Loucy (cell line): ENCODE measurements around the gene SLC6A18.
A peak's percentile ranks its signal among the peaks of the same experiment; 100 is the strongest.

Experiments used
- H2AFZ ChIP-seq: fragments of 200-600 bp; sonication (generic); 2 replicates; pipeline ENCODE4 v1.6.0; 2016; ENCODE audit warnings: antibody characterized with exemption, mild to moderate bottlenecking, low read length, moderate library complexity
- H3F3A ChIP-seq: fragments of 200-600 bp; 2 replicates; pipeline ENCODE4 v1.6.0; 2016; ENCODE audit warnings: antibody characterized with exemption, low read depth, mild to moderate bottlenecking
- H3K27me3 ChIP-seq: fragments of 200-600 bp; sonication (generic); 2 replicates; pipeline ENCODE4 v1.6.1; 2014; ENCODE audit warnings: low read length, mild to moderate bottlenecking; ENCODE audit not compliant: insufficient read depth, poor library complexity, severe bottlenecking
- H3K36me3 ChIP-seq: fragments of 200-600 bp; sonication (generic); 2 replicates; pipeline ENCODE4 v1.6.1; 2016; ENCODE audit warnings: low read length; ENCODE audit not compliant: insufficient read depth
- H3K4me1 ChIP-seq: fragments of 200-600 bp; sonication (generic); 2 replicates; pipeline ENCODE4 v1.5.1; 2014; ENCODE audit warnings: low read length, mild to moderate bottlenecking; ENCODE audit not compliant: insufficient read depth, poor library complexity, severe bottlenecking
- H3K4me2 ChIP-seq: fragments of 200-600 bp; sonication (generic); 2 replicates; pipeline ENCODE4 v1.6.0; 2014; ENCODE audit warnings: antibody characterized with exemption, low read length, low read depth, mild to moderate bottlenecking; ENCODE audit not compliant: poor library complexity, severe bottlenecking
- H3K4me3 ChIP-seq: fragments of 200-600 bp; sonication (generic); 2 replicates; pipeline ENCODE4 v1.5.1; 2014; ENCODE audit warnings: low read length, mild to moderate bottlenecking, mixed read lengths; ENCODE audit not compliant: poor library complexity, severe bottlenecking
- H3K79me2 ChIP-seq: fragments of 200-600 bp; sonication (generic); 2 replicates; pipeline ENCODE4 v1.6.1; 2014; ENCODE audit warnings: low read length; ENCODE audit not compliant: insufficient read depth
- H3K9ac ChIP-seq: fragments of 200-600 bp; sonication (generic); 2 replicates; pipeline ENCODE4 v1.6.0; 2014; ENCODE audit warnings: mild to moderate bottlenecking, low read depth, low read length, moderate library complexity; ENCODE audit not compliant: poor library complexity, severe bottlenecking
- H3K9me2 ChIP-seq: fragments of 200-600 bp; sonication (generic); replicated peaks from 2 replicates; pipeline ENCODE4 v1.6.1; 2016; ENCODE audit warnings: low read depth, low read length, mixed read lengths
- H3K9me3 ChIP-seq: fragments of 200-600 bp; sonication (generic); 2 replicates; pipeline ENCODE4 v1.6.1; 2014; ENCODE audit warnings: mild to moderate bottlenecking, antibody characterized with exemption, low read length, low read depth; ENCODE audit not compliant: insufficient read depth
- H4K20me1 ChIP-seq: fragments of 200-600 bp; sonication (generic); 2 replicates; pipeline ENCODE4 v1.6.0; 2014; ENCODE audit warnings: antibody characterized with exemption, low read length, mild to moderate bottlenecking; ENCODE audit not compliant: insufficient read depth, poor library complexity, severe bottlenecking
- CTCF ChIP-seq: fragments of 200-600 bp; sonication (generic); conservative IDR thresholded peaks from 2 replicates; pipeline ENCODE4 v1.5.1; 2014; ENCODE audit warnings: mild to moderate bottlenecking, antibody characterized with exemption, low read length
- EZH2phosphoT487 ChIP-seq: fragments of 200-600 bp; IDR thresholded peaks from 2 replicates; pipeline ENCODE4 v1.6.1; 2018; ENCODE audit warnings: antibody characterized with exemption, mild to moderate bottlenecking, moderate library complexity, borderline replicate concordance

The SLC6A18 gene

GRCh38 chr5:1254196-1254595 lies 29.0 kb downstream of the SLC6A18 start:
- no peaks in the 10 kb centered on the region for H3K79me2 ChIP-seq
- no peak overlapping the region for H2AFZ ChIP-seq
- H3K27me3 ChIP-seq, result no peaks in the 10 kb centered on the region

GRCh38 chr5:1255081-1255561 lies 29.9 kb downstream of the SLC6A18 start:
- no peaks in the 10 kb centered on the region for H3K9me3 ChIP-seq
- no peaks in the 10 kb centered on the region for H3K9me2 ChIP-seq
- peak overlapping the region; percentile 5 for H3K9ac ChIP-seq
- H4K20me1 ChIP-seq, result no peaks in the 10 kb centered on the region
- no peak overlapping the region for H2AFZ ChIP-seq
- no peaks in the 10 kb centered on the region for H3K79me2 ChIP-seq
- peak overlapping the region; percentile 40 for H3K4me3 ChIP-seq
- TF ChIP-seq CTCF (no peak), EZH2phosphoT487 (no peak)
- peak overlapping the region; percentile 65 for H3K4me2 ChIP-seq
- no peaks in the 10 kb centered on the region for H3K36me3 ChIP-seq
- peaks cover 18% of the 10 kb centered on the region for H3K4me1 ChIP-seq
- no peaks in the 10 kb centered on the region for H3K27me3 ChIP-seq
- no peaks in the 10 kb centered on the region for H3F3A ChIP-seq

More at GRCh38 chr5:1254196-1254595, 29.0 kb downstream of the SLC6A18 start:
- no peak overlapping the region for H3K4me2 ChIP-seq
- peak overlapping the region; percentile 5 for H3K9ac ChIP-seq
- H4K20me1 ChIP-seq, result no peaks in the 10 kb centered on the region
- no peaks in the 10 kb centered on the region for H3K36me3 ChIP-seq
- no peak overlapping the region for H3K4me3 ChIP-seq
- TF ChIP-seq EZH2phosphoT487 (no peak), CTCF (no peak)
- no peaks in the 10 kb centered on the region for H3F3A ChIP-seq
- H3K9me3 ChIP-seq, result no peaks in the 10 kb centered on the region
- peaks cover 18% of the 10 kb centered on the region for H3K4me1 ChIP-seq
- no peaks in the 10 kb centered on the region for H3K9me2 ChIP-seq

- Histone ChIP-seq H2AFZ (no peak overlapping the region), H3K4me1 (peaks cover 18% of the 10 kb centered on the region), H3K27me3 (no peaks in the 10 kb centered on the region), H3K4me2 (no peak overlapping the region), H3K9me2 (no peaks in the 10 kb centered on the region), H4K20me1 (no peaks in the 10 kb centered on the region), H3K36me3 (no peaks in the 10 kb centered on the region), H3K79me2 (no peaks in the 10 kb centered on the region), H3K4me3 (no peak overlapping the region), H3F3A (no peaks in the 10 kb centered on the region), H3K9me3 (peaks cover 5% of the 10 kb centered on the region; the same call in 1 of the 2 replicates), H3K9ac (no peak overlapping the region)
- no peak for TF ChIP-seq CTCF
- TF ChIP-seq EZH2phosphoT487, result no peak
These were observed 31.6 kb downstream of the SLC6A18 start for GRCh38 chr5:1256776-1257175.
